Activated B cell treated with CpG ODN at 0.5 μM for 24 hours (primary cell): ENCODE measurements around the gene FLNB. TPM values are rescaled to one million over a fixed set of nuclear protein-coding genes. Genes with fewer than 3 reads are reported as not detected.
A peak's percentile ranks its signal among the peaks of the same experiment; 100 is the strongest.

Experiments used
- ATAC-seq: fragments of 200-7000 bp; cut with Tn5 transposase; one replicate; pipeline ENCODE4 v1.10.0; 2021; ENCODE audit warnings: low read depth, mild to moderate bottlenecking, moderate library complexity
- CTCF ChIA-PET: fragments of 350-600 bp; sonication (Branson Sonifier 250); formaldehyde crosslinking; loops from one replicate; lab custom pipeline; 2021; ENCODE audit warnings: antibody characterized with exemption; lab: Charles Lee
- POLR2A ChIA-PET: fragments of 350-600 bp; sonication (Branson Sonifier 250); formaldehyde crosslinking; loops from one replicate; lab custom pipeline; 2021; ENCODE audit warnings: antibody characterized with exemption; lab: Charles Lee
- DNase-seq: peaks from one replicate; pipeline ENCODE4 v3.0.0; 2022
- H3K27ac Mint-ChIP-seq: one replicate; pipeline ENCODE4 v1.8.0; 2020; ENCODE audit warnings: mixed read lengths
- H3K27me3 Mint-ChIP-seq: one replicate; pipeline ENCODE4 v1.8.0; 2021; ENCODE audit warnings: mixed read lengths
- H3K36me3 Mint-ChIP-seq: one replicate; pipeline ENCODE4 v1.8.0; 2021; ENCODE audit warnings: low read depth, mixed read lengths
- H3K4me1 Mint-ChIP-seq: one replicate; pipeline ENCODE4 v1.8.0; 2021; ENCODE audit warnings: mixed read lengths
- H3K4me3 Mint-ChIP-seq: one replicate; pipeline ENCODE4 v1.8.0; 2020; ENCODE audit warnings: mild to moderate bottlenecking, mixed read lengths
- H3K9me3 Mint-ChIP-seq: one replicate; pipeline ENCODE4 v1.8.0; 2020; ENCODE audit warnings: mixed read lengths
- CTCF ChIP-seq: fragments of 200-600 bp; IDR thresholded peaks from one replicate; pipeline ENCODE4 v1.8.0; 2022; ENCODE audit warnings: antibody characterized with exemption, mild to moderate bottlenecking
- intact Hi-C: fragments of 100-400 bp; cut with micrococcal nuclease; formaldehyde crosslinking; loops from one replicate; pipeline ENCODE4 v1.15.1; 2024
- total RNA-seq: library from RNA; stranded (reverse); gene quantifications from 2 replicates; pipeline ENCODE4 v1.2.3, GENCODE V29; 2022

FLNB gene
- total RNA-seq, 1 donor from 2014 or later = 16.7 TPM

GRCh38 chr3:58191361-58191991, 183.3 kb downstream of the FLNB start:
- H3K4me3 Mint-ChIP-seq = no peak overlapping the region
- POLR2A ChIA-PET = interaction anchor here (0.7 kb wide), 1 partner anchor 59 kb away, joined by 7 read pairs; no protein-coding TSS in a partner anchor
- H3K27ac Mint-ChIP-seq = peak overlapping the region; percentile 9
- ATAC-seq (no peak), DNase-seq (no peak)
- no peak for TF ChIP-seq CTCF
- CTCF ChIA-PET = interaction anchor here (4.2 to 10.9 kb wide), 3 partner anchors 23 to 108 kb away, joined by 34 to 167 read pairs (median 116); no protein-coding TSS in a partner anchor
- no peaks in the 10 kb centered on the region for H3K9me3 Mint-ChIP-seq
- intact Hi-C loops = no loop called here
- no peaks in the 10 kb centered on the region for H3K27me3 Mint-ChIP-seq
- H3K4me1 Mint-ChIP-seq = peaks cover 13% of the 10 kb centered on the region
- peaks cover 16% of the 10 kb centered on the region for H3K36me3 Mint-ChIP-seq

GRCh38 chr3:58192069-58192468, 183.8 kb downstream of the FLNB start:
- intact Hi-C loops = no loop called here
- no peak for DNase-seq
- H3K9me3 Mint-ChIP-seq = no peaks in the 10 kb centered on the region
- ChIA-PET CTCF (interaction anchor here (6.6 to 10.9 kb wide), 2 partner anchors 26 to 107 kb away, joined by 116 to 167 read pairs; no protein-coding TSS in a partner anchor), POLR2A (interaction anchor here (0.5 to 0.7 kb wide), 2 partner anchors 58 to 79 kb away, joined by 6 to 7 read pairs; no protein-coding TSS in a partner anchor)
- no peak for TF ChIP-seq CTCF
- H3K27me3 Mint-ChIP-seq = no peaks in the 10 kb centered on the region
- peak overlapping the region; percentile 11 for H3K27ac Mint-ChIP-seq
- ATAC-seq = no peak
- no peak overlapping the region for H3K4me3 Mint-ChIP-seq
- H3K36me3 Mint-ChIP-seq = peaks cover 18% of the 10 kb centered on the region
- H3K4me1 Mint-ChIP-seq = peaks cover 19% of the 10 kb centered on the region

GRCh38 chr3:58193682-58194407, 185.6 kb downstream of the FLNB start:
- ATAC-seq (no peak), DNase-seq (no peak)
- H3K27me3 Mint-ChIP-seq = no peaks in the 10 kb centered on the region
- CTCF ChIA-PET = interaction anchor here (0.8 to 10.9 kb wide), 4 partner anchors 21 to 113 kb away, joined by 3 to 167 read pairs (median 61); no protein-coding TSS in a partner anchor
- peak overlapping the region; percentile 53 for H3K27ac Mint-ChIP-seq
- H3K36me3 Mint-ChIP-seq = peaks cover 18% of the 10 kb centered on the region
- intact Hi-C loops = no loop called here
- POLR2A ChIA-PET = interaction anchor here (1.0 kb wide), 1 partner anchor 14 kb away, joined by 4 read pairs; no protein-coding TSS in a partner anchor
- H3K9me3 Mint-ChIP-seq = no peaks in the 10 kb centered on the region
- H3K4me3 Mint-ChIP-seq = no peak overlapping the region
- TF ChIP-seq CTCF = no peak
- peaks cover 30% of the 10 kb centered on the region for H3K4me1 Mint-ChIP-seq

GRCh38 chr3:58197588-58197987, 189.4 kb downstream of the FLNB start:
- H3K36me3 Mint-ChIP-seq = peaks cover 17% of the 10 kb centered on the region
- no peak for DNase-seq
- POLR2A ChIA-PET = interaction anchor here (1.5 to 11.9 kb wide), 9 partner anchors 8 to 158 kb away, joined by 5 to 286 read pairs (median 14); partner anchors contain the start of gene ABHD6
- peak overlapping the region; percentile 90 for H3K27ac Mint-ChIP-seq
- intact Hi-C loops = loop anchor here (5.0 kb wide), 1 partner anchor 160 kb away; no protein-coding TSS in a partner anchor
- peaks cover 61% of the 10 kb centered on the region for H3K4me1 Mint-ChIP-seq
- H3K4me3 Mint-ChIP-seq = peak overlapping the region; percentile 15
- H3K9me3 Mint-ChIP-seq = no peaks in the 10 kb centered on the region
- H3K27me3 Mint-ChIP-seq = no peaks in the 10 kb centered on the region
- CTCF ChIA-PET = interaction anchor here (1.4 to 2.3 kb wide), 6 partner anchors 10 to 109 kb away, joined by 3 to 29 read pairs (median 9); partner anchors contain the start of genes HTD2 and RPP14
- no peak for ATAC-seq
- TF ChIP-seq CTCF = no peak
